SHP77 treated with DMSO at 0.1 percent for 48 hours (cell line): ENCODE measurements around the gene CD164L2.
A peak's percentile ranks its signal among the peaks of the same experiment; 100 is the strongest.
"Not testable (repeated sequence)": the region's sequence is repeated elsewhere in the genome, so short reads cannot be mapped to it uniquely, and the experiment has no call there.

Experiments used
- DNase-seq: peaks from one replicate; lab custom pipeline; 2025; lab: John Stamatoyannopoulos, UW

The CD164L2 gene

DNA sequence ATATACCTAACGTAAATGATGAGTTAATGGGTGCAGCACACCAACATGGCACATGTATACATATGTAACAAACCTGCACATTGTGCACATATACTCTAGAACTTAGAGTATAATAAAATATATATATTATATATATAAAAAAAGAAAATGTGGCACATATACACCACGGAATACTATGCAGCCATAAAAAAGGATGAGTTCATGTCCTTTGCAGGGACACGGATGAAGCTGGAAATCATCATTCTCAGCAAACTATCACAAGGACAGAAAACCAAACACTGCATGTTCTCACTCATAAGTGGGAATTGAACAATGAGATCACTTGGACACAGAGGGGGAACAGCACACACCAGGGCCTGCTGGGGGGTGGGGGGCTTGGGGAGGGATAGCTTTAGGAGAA, 1.7 kb upstream of the CD164L2 start:
- DNase-seq = not testable (repeated sequence)

DNA sequence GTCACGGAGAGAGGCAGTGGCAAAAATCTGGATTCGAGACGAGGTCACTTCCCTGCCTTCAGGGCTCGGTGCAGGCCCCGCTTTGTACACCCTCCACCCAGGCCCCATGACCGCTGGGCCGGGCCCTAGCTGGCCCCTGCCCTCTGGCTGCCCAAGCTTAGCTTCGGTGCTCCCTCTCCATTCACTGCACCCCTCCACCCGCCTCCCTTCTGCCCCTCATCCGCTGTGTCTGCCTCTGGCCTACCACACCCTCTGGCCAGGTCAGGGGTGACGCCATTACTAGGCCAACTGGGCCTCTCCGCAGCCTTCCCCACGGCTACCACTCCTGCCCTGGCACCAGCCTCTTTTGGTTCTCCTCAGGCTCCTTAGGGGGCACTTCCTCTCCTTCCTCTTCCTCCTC, 528 bp upstream of the CD164L2 start:
- DNase-seq = no peak

DNA sequence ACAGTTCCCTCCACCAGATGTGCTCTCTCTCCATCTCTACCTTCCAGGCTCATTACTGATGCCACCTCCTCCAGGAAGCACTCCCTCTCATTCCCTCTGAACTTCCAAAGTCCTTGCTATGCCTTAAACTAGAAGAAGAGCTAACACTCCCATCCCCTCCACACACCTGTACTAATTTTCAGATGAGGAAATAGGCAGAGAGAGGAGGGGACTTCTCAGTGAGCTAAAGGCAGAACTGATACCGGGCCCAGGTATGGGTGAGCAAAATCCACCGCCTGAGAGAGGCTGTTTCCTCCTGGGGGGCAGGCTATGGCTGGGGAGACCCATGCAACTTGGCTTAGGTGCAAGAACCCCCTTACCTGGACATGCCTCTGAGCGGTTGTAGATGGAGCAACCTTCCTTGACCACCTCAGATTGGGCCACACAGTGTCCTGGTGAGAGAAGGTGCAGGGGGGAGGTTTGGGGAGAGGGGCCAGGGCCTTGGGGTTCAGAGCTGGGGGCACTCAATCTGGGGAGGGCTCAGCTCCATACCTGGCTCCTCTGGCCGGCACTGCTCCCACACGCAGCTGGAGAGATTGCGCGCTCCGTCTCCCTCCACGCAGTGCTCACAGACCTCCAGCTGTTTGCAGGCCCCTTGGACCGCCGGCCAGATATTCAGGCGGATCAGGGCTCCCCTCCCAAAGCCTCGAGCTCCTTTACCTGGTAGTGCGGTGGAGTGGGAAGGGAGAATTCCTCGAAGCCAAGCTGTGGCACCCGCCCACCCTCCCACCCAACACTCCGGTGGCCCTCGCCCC, 967 bp downstream of the CD164L2 start:
- no peak for DNase-seq

DNA sequence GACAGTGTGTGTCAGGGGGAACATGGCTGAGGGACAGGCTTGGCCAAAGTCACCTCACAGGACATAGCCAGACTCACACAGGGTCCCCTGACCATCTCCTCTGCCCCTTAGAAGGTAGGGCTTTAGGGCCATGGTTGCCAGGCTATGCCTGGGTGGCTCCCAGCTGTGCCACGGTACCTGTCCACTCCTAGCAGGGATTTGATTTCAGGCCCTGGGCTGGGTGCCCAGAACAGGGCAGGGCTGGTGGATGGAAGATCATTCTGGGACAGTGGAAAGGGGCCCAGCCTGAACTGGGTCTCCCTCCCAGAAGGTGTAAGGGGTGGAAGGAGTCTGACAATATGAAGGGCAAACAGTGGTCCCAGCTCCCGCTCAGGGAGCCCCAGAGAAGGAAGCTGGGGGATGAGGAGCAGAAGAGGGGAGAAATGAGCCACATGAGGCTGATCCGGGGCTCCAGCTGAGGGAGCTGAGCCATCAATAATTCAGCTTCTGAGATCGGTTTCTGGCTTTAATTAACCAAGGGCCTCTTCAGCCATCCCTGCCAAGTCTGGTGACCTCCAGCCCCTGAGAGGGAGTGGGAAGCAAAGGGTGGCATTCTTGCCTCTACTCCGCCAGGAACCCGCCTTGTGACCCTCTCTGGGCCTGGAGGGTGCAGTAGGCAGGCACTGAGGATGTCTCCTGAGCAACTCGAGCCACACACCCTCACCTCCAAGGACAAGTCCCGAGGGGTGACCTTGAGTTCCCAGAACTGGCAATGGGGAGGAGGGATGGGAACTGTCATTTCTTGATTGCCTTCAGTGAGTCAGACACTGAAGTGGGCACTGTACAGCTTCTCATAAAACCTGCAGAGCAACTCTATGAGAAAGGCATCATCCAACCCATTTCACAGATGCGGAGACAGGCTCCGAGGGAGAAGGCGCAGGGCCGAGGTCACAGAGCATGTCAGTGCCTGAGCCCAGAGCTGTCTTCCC, 2.1 kb downstream of the CD164L2 start:
- no peak for DNase-seq

DNA sequence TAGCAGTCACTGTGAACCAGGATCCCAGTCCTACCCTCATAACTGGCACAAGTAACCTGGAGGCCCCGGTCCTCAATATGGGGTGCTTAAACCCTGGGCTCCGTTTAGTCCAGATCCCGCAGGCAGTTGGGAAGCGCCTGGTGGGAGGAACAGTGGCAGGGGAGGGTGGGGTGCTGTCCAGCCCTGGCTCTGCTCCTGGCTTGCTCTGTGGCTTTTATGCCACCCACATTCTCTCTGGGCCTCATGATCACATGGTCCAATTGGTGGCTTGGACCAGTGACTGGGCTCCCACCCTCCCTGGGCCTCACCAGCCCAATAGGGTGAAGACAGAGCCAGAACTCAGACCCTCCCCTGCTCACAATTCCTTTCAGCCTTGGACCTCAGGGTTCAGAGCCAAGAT, 2.9 kb downstream of the CD164L2 start:
- DNase-seq = no peak

DNA sequence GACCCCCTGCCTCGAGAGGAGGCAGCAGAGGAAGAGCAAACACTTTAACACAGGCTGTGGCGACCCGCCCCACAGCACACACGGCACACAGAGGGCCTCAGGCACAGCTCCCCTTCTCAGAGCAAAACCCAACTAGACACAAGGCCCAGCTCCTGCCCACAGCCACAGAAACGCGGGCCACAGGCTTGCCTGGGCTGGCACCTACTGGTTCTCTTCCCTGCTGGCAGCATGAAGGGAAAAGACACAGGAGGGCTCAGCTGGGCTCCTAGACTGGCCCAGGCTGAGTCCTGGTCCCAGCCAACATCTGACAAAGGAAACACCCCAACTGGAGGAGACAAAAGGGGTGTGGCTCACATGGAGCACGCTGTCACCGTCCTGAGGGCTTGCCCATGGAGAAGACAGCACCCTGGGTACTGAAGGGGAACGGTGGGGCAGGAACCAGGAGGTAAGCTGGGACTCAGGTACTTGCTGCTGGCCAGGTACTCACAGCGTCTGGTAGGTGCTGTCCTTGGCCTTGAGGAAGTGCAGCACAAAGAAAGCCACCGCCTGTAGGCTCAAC, 3.5 kb downstream of the CD164L2 start:
- DNase-seq = no peak

DNA sequence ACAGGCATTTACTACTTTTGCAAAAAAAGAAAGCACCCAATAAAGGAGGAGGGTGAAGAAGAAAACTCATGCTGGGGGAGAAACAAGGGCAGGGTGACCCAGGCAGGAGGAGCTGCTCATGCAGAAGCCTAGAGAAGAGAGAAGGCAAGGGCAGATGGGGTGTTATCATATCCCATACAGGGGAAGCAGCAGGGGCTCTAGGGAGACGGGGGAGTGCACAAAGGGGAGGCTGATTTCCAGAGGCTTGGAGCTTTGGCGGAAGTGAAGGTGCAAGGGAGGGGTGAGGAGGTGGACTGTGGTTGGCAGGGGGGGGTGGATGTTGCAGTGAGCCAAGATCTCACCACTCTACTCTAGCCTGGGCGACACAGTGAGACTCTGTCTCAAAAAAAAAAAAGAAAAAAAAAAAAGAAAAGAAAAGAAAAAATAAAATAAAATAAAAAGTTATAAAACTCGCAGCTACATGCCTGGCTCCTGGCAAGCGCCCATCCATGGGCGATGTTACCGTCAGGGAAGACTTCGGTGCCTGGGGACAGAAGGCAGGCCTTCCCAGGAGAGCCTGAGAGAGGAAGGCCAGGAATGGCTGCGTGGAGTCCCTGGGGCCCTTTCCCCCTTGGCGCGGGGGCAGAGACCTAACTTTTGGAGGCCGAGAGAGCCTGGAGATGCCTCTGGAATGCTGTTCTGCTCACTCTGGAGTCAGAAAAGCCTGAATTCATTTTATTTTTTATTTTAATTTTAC, 5.2 kb downstream of the CD164L2 start:
- no peak for DNase-seq

DNA sequence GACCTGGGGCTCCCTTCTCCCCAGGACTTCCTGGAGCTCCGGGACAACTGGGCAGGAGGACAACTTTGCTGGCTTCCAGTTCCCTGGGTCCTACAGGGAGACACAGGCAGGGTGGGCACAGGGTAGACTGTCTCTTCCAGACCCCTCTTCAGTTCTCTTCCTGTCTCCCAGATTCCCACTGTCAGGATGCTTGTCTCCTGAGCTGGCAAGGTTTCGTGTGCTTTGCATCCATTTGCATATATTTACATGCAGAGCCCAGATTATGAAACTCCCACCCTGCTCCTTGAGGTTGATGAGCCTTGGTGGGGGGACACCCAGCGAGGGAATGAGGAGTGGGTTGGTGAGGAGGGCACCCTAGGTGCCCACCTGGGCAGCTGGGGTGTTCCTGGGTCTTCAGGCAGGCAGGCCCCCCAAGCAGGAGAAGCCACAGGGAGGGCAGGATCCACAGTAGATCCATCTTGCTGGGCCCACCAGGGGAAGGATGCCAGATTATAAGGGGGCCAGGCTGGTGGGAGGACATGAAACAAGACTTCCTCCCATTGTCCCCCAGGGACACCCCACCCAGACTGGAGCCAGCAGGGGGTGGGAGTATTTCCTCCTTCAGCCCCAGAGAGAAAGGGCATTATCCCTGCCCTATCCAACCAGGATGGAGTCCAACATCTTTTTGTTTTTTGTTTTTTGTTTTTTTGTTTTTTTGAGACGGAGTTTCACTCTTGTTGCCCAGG, 8.6 kb downstream of the CD164L2 start, which contains the start of gene FCN3:
Gene FCN3, minus strand, starts transcription at position 463 of the 725 bp plus-strand sequence. Its CDS starts 6 bp downstream, at position 457.
- no peak for DNase-seq

DNA sequence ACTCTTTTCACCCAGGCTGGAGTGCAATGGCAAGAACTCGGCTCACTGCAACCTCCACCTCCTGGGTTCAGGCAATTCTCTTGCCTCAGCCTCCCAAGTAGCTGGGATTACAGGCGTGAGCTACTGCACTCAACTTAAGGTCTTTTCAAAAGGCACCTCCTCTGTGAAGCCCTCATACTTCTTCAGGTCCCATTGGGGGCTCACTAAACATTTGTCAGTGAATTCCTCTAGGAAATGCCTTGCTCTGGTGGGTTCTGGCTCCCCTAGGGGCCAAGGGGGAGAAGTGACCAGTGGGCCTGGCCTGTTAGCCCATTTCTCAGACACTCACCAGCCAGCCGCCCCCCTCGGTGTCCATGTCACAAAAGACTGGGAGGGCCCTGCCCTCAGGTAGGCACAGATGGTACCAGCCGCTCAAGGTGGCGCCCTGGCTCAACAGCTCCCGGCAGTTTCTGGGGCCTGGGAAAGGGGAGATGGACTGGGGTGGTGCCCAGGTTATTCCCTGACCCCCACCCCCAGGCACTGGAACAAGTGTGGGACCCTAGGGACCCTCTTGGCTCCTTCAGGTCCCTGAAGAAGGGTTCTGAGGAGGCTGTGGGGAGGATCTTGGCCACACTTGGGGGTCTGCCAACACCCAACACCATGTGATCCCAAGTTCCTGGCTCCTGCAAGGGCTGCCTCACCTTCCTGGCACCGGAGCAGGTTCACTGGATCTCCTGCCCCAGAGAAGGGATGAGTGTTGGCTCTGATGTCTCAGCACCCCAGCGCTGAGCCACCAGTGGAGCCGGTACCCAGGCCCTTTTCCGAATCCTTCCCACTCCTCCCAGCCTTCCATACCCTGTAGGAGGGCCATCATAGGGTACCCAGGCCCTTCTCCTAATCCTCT, 10.1 kb downstream of the CD164L2 start:
- no peak for DNase-seq

DNA sequence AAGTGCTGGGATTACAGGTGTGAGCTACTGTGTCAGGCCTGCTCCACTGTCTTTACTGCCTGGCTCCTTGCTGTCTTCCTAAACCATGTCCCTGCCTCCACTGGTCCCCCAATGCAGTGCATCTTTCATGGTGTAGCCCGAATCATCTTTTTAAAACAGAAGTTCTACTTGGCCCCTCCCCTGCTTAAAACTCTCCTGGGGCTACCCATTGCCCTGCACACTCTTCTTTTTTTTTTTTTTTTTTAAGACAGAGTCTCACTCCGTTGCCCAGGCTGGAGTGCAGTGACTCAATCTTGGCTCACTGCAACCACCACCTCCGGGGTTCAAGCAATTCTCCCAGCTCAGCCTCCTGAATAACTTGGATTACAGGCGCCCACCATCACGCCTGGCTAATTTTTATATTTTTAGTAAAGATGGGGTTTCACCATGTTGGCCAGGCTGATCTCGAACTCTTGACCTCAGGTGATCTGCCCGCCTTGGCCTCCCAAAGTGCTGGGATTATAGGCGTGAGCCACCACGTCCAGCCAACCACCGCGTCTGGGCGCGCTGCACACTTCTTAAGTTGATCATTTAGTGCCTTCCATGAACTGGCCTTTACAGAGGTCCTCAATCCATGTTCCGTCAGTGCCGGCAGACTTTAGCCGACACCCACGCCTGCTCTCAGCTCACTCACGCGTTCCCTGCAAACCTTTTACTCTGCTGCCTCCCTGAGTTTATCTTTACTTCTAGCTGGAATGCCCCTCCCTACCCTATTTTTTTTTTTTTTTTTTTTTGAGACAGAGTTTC, 10.9 kb downstream of the CD164L2 start:
- DNase-seq = no peak

DNA sequence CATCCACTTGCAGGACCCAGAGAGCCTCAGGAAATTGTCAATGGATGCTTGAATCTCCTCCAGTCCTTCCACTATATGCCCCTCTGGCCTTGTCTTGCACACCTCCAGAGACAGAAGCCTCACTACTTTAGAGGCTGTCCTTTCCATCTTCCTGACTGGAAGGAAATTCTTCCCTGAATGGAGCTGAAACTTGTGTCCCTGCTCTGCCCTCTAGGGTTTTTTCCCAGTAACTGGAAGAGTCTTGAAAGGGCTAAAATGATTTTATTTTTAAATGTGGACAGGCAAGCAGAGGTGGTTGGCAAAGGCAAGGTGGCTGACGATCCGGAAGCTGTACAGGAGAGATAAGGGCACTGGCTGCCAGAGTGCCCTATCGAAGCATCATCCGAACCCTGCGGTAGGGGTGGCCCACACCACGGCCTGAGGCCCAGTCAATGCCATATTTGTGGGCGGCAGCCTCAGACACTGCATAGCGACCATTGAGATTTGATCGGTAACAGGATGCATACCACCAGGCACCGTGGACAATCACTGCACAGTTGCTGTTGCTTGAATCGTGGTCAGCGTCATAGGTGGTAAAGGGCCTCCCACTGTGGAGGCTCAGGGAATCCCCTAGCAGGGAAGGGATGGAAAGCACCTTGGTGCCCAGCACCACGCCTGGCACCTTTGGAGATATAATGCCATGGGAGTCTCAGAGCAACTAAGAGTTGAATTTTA, 14.1 kb downstream of the CD164L2 start:
- no peak for DNase-seq

DNA sequence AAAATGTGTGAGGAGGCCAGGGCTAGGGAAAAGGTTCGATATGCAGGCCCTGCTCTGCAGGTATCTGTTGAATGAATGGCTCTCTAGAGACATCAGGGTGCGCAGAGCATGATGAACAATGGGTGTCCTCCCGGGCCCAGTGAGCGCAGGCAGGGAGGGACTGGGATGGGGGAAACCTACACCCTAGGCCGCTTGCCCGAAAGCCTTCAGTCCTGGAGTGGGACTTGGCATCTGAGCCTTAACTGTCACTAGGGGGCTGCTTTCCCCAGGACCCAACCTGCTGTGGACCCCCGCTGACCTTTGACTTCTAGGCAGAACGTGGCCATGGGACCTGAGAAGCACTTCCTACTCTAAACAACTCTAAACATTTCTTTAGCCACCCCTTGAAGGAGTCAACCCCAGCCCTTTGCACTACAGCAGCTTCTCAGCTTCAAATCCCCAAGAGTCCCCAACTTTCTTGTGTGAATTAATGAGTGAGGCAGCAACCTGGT, 15.9 kb downstream of the CD164L2 start:
- DNase-seq = no peak

DNA sequence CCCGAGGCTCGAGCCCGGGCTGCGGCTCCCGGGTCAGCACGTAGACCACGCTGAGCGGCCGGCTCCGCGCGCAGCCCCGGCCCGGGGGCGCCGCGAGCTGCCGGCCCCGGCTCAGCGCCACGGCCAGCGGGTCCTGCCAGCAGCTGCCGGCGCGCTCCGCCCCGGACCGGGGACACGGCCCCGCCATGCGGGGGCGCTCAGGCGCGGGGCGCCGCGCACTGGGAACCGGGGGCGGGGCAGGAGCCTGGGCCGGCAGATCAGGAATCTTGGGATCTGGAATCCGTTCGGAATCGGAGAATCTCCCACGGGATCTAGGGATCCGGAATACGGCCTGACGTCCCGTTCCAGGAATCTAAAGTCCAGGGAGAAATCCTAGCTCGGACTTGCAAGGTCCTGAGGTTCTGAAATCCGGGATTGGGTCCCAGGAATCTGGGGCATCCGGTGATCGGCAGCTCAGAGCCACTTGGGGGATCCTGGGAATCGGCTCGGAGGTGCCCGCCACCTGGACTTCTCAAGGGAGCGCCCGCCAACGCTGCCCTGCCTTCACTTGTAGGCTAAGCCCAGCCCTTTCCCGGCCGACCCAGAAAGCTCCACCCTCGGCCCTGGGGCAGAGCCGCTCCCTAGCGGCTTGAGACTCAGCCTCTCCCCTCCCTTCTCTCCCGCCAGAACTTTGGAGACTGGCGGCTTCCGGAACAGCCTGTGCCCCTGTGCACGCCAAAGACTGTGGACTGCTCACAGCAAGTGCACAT, 16.5 kb downstream of the CD164L2 start, which contains the start of gene MAP3K6:
Gene MAP3K6, minus strand, starts transcription at position 551 of the 749 bp plus-strand sequence. Its CDS starts 364 bp downstream, at position 187.
- peak; percentile 1 for DNase-seq

DNA sequence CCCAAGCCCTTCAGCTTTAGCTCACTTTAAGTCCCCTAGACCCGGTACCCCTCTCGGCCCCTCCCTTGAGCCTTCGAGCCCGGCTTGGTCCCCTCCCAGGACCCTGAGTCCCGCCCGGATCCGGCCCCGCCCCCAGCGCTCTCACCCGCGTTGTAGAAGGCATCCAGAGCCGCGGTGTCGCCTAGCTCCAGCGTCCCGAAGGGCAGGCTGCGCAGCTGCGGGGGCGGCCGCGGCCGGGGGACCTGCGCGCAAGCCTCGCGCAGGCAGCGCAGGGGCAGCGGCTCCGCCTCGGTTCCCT, 17.1 kb downstream of the CD164L2 start:
- DNase-seq = peak; percentile 40

DNA sequence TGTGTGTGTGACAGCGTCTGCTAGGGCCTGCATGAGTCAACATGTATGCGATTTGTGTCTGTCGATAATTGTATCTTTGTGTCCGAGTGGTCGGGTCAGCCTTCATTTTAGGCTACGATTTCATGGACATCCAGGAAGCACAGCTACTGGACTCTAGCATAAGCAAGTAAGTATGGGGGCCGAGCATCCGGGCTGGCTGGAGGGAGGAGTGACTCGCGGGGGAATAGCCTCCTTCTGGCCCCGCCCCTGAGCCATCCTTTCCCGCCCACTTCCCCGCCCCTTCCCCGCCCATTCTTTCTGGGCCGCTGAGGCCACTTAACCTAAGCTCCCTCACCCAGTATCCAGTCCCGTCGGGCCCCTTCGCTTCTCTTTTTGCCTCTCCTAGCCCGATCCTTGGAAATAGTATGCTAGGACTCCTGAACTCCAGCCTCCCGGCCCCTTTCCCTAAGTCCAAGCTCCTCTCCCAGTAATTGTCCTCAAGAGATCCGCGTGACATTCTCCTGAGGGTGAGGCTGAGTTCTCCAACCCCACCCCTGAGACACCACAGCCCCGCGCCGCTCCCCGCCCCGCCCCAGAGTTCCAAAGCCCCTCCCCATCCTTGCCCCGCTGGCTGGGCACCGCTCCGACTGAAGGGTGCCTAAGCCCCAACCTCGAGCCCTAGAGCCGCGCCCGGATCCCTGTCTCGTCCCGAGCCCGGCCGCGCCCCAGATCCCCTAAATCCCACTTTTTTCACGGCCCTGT, 17.6 kb downstream of the CD164L2 start:
- peak; percentile 49 for DNase-seq

DNA sequence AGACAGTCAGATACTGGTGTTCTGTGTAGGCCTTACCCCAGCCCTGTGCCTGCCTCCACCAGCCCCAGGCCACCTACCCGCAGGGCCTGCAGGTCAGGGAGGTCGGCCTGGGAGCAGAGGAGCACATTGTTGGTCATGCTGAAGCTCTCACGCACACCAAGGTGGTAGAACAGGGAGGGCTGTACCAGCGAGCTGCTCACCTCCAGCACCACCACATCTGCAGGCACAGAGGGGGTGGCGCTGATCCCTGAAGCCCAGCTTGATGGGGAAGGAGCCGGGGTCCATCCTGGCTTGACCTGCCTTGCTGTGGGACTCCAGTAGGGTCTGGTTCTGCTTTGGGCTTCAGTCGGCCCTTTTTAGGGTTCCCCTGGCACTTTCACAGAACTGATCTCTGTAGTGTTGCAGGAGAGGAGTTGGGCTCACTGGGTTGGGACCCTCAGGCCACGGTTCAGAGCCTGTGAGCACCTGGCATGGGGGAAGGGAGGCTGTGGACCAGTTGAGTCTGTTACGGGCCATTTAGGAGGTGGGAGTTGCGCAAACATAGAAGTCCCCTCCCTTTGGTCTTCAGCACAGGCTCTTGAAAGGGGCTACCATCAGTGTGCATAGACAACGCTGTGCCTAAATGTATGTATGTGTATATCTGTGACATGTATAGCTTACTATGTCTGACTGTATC, 18.3 kb downstream of the CD164L2 start:
- no peak for DNase-seq
